ENCODE data around the gene LRRN2. TPM values are rescaled to one million over a fixed set of nuclear protein-coding genes. Genes with fewer than 3 reads are reported as not detected.
"Not testable (repeated sequence)": the region's sequence is repeated elsewhere in the genome, so short reads cannot be mapped to it uniquely, and the experiment has no call there.

Gene LRRN2
- total RNA-seq, 1 donor from 2014 or later = 4.6 TPM

DNA sequence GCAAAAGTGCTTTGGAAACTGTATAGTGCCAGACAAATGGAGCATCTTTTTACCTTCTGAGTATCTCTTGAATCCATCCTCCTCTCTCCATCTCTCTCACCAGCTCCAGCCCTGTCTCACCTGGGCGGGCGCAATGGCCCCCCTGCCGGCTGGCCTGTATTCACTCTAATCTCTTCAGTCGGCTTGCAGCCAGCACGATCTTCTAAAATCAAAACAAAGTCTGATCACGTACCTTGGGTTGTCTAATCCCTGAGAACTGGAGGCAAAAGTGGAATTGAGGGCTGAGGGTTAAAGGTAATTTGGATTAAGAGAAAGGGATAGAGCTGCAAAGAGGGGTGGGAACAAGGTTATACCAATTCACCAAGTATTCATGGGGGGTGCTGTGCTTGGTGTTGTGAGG lies 46.0 kb upstream of the LRRN2 start:
- Mint-ChIP-seq H3K27ac (ENCODE audit: unreplicated experiment) (no peak overlapping the region), H3K36me3 (ENCODE audit: low read depth) (peaks cover 1% of the 10 kb centered on the region), H3K4me1 (ENCODE audit: low read depth) (peaks cover under 1% of the 10 kb centered on the region), H3K9me3 (ENCODE audit: low read depth) (no peaks in the 10 kb centered on the region), H3K27me3 (ENCODE audit: low read depth) (peaks cover 66% of the 10 kb centered on the region), H3K4me3 (ENCODE audit: unreplicated experiment) (no peak overlapping the region)
- no peak for DNase-seq (ENCODE audit: low spot score)
- TF ChIP-seq, protein P1, sequence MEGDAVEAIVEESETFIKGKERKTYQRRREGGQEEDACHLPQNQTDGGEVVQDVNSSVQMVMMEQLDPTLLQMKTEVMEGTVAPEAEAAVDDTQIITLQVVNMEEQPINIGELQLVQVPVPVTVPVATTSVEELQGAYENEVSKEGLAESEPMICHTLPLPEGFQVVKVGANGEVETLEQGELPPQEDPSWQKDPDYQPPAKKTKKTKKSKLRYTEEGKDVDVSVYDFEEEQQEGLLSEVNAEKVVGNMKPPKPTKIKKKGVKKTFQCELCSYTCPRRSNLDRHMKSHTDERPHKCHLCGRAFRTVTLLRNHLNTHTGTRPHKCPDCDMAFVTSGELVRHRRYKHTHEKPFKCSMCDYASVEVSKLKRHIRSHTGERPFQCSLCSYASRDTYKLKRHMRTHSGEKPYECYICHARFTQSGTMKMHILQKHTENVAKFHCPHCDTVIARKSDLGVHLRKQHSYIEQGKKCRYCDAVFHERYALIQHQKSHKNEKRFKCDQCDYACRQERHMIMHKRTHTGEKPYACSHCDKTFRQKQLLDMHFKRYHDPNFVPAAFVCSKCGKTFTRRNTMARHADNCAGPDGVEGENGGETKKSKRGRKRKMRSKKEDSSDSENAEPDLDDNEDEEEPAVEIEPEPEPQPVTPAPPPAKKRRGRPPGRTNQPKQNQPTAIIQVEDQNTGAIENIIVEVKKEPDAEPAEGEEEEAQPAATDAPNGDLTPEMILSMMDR (IDR thresholded peaks at IDR 0.05) = no peak

DNA sequence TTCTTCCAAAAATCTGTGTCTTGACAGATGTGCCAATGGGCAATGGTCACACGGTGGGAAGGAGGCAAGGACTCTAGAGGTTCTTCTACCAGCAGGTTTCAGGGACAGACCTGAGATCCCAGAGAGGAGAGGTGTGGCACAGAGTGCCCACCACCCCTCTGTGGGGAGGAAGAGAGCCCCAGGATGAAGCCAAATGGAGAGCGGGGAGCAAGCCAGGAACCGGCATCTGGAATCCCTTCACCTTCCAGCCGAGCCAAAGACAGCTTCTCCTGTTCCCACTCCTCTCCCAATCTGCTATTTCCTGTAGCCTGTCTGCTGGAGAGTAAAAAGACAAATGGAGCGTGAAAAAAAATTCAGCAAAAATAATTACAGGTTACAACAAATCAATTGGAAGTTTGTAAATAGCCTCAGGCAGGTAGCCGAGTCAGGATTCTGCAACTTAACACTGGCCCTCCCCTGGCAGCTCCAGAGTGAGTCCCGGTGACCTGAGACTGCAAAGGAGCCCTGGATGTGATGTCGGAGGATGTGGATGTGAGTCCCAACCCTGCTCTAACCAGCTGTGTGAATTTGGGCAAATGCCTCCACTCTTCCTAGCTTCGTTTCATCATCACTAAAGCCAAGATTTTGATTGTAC lies 45.4 kb upstream of the LRRN2 start:
- DNase-seq (ENCODE audit: low spot score) = no peak
- no peaks in the 10 kb centered on the region for H3K9me3 Mint-ChIP-seq (ENCODE audit: low read depth)
- no peak overlapping the region for H3K27ac Mint-ChIP-seq (ENCODE audit: unreplicated experiment)
- peaks cover 1% of the 10 kb centered on the region for H3K36me3 Mint-ChIP-seq (ENCODE audit: low read depth)
- H3K27me3 Mint-ChIP-seq (ENCODE audit: low read depth) = peaks cover 65% of the 10 kb centered on the region
- peaks cover 4% of the 10 kb centered on the region for H3K4me1 Mint-ChIP-seq (ENCODE audit: low read depth)
- TF ChIP-seq, protein P1 (IDR thresholded peaks at IDR 0.05) = no peak
- no peak overlapping the region for H3K4me3 Mint-ChIP-seq (ENCODE audit: unreplicated experiment)

DNA sequence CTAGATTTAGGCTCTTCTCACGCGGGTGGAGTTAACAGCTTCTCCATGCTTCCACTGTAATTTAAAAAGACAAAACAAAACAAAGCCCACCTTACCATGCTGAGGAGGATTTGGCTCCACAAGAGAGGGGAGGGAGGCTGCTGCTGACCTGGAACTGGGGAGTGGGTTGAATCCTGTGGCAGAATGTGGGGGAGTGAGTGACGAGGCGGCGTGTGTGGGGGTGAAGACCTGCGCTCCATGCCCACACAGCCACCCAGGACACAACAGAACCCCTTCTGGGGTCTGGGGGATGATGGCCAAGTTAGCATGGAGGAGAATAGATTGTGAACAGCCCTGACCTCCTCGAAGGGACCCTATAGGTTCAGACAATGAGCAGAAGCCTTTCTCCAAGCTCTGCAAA lies 44.0 kb upstream of the LRRN2 start:
- H3K27me3 Mint-ChIP-seq (ENCODE audit: low read depth) = peaks cover 57% of the 10 kb centered on the region
- no peak overlapping the region for H3K27ac Mint-ChIP-seq (ENCODE audit: unreplicated experiment)
- H3K4me3 Mint-ChIP-seq (ENCODE audit: unreplicated experiment) = no peak overlapping the region
- H3K9me3 Mint-ChIP-seq (ENCODE audit: low read depth) = no peaks in the 10 kb centered on the region
- TF ChIP-seq, protein P1 (IDR thresholded peaks at IDR 0.05) = no peak
- H3K4me1 Mint-ChIP-seq (ENCODE audit: low read depth) = peaks cover 4% of the 10 kb centered on the region
- peaks cover 1% of the 10 kb centered on the region for H3K36me3 Mint-ChIP-seq (ENCODE audit: low read depth)
- DNase-seq (ENCODE audit: low spot score) = no peak

DNA sequence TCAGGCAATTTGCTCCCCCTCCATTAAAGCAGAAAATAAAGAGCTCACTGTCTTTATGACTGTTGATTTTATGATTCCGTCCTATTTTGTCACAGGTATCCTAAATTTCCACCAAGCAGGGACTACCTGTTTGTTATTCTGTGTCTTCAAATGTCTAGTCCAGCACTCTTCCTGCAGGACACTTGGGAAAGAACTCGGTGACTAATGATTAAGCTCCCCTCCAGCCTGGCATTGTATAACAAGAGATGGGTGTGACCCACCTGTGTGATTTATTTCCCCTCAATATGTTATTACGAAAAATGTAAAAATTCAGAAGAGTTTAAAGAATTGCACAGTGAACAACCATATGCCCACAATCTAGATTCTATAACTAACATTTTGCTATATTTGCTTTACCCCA lies 42.9 kb upstream of the LRRN2 start:
- DNase-seq (ENCODE audit: low spot score) = no peak
- Mint-ChIP-seq H3K27me3 (ENCODE audit: low read depth) (peaks cover 49% of the 10 kb centered on the region), H3K4me3 (ENCODE audit: unreplicated experiment) (no peak overlapping the region), H3K9me3 (ENCODE audit: low read depth) (no peaks in the 10 kb centered on the region), H3K27ac (ENCODE audit: unreplicated experiment) (no peak overlapping the region), H3K4me1 (ENCODE audit: low read depth) (peaks cover 7% of the 10 kb centered on the region), H3K36me3 (ENCODE audit: low read depth) (peaks cover 1% of the 10 kb centered on the region)
- TF ChIP-seq, protein P1 (IDR thresholded peaks at IDR 0.05) = no peak

DNA sequence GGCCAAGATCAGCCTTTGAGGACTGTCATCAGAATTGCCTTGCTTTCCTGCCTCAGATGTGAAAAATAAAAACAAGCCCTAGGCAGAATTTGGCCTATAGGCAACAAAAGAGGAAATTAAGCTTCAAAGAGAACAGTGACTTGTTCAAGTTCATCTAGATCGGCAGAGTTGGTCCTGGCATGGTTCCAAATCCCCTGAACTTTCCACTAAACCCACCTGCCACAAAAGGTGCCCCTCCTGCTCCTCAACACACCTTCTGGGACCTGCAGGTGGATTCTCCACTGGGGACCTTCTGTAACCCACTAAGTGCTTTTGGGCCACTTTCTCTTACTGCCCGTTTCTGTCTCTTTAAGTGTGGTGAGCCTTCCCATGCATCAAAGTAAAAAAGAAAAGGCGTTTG lies 42.5 kb upstream of the LRRN2 start:
- no peaks in the 10 kb centered on the region for H3K9me3 Mint-ChIP-seq (ENCODE audit: low read depth)
- no peak overlapping the region for H3K27ac Mint-ChIP-seq (ENCODE audit: unreplicated experiment)
- TF ChIP-seq, protein P1 (IDR thresholded peaks at IDR 0.05) = no peak
- H3K4me3 Mint-ChIP-seq (ENCODE audit: unreplicated experiment) = no peak overlapping the region
- H3K4me1 Mint-ChIP-seq (ENCODE audit: low read depth) = peaks cover 7% of the 10 kb centered on the region
- H3K36me3 Mint-ChIP-seq (ENCODE audit: low read depth) = peaks cover 1% of the 10 kb centered on the region
- H3K27me3 Mint-ChIP-seq (ENCODE audit: low read depth) = peaks cover 50% of the 10 kb centered on the region
- DNase-seq (ENCODE audit: low spot score) = no peak

DNA sequence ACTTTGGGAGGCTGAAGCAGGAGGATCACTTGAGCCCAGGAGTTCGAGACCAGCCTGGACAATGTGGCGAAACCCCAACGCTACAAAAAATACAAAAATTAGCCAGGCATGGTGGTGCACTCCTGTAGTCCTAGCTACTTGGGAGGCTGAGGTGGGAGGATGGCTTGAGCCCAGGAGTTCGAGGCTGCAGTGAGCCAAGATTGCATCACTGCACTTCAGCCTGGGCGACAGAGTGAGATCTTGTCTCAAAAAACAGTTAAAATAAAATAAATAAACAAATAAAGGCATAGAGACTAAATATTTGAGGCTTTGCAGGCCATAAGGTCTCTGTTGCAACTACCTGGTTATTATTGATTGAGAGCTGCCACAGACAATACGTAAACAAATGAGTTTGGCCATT lies 41.9 kb upstream of the LRRN2 start:
- H3K36me3 Mint-ChIP-seq (ENCODE audit: low read depth); H3K27ac Mint-ChIP-seq (ENCODE audit: unreplicated experiment); H3K4me1 Mint-ChIP-seq (ENCODE audit: low read depth); H3K4me3 Mint-ChIP-seq (ENCODE audit: unreplicated experiment); DNase-seq (ENCODE audit: low spot score); H3K9me3 Mint-ChIP-seq (ENCODE audit: low read depth): not testable (repeated sequence)
- peaks cover 44% of the 10 kb centered on the region for H3K27me3 Mint-ChIP-seq (ENCODE audit: low read depth)

All from chondrocyte (in vitro differentiated cells).